Prostate gland (tissue), 2 donors: ENCODE measurements around the gene HNRNPR.

Source experiments
- CTCF ChIP-seq, 4 experiments: fragments of 200-600 bp in 2 of 4; fragments of 450-650 bp in 2 of 4; sonication (generic) in 2 of 4; IDR thresholded peaks; 1 replicate in 3 of 4; 2 replicates in 1 of 4; pipeline ENCODE4 v1.5.1; 2016 to 2019; ENCODE audit warnings: antibody characterized with exemption in 4 of 4, mild to moderate bottlenecking in 2 of 4, moderate library complexity in 2 of 4
- POLR2A ChIP-seq: fragments of 450-650 bp; IDR thresholded peaks from one replicate; pipeline ENCODE4 v1.6.1; 2016; ENCODE audit warnings: antibody characterized with exemption, mild to moderate bottlenecking
- POLR2AphosphoS5 ChIP-seq: sonication (generic); formaldehyde crosslinking; IDR thresholded peaks from one replicate; pipeline ENCODE4 v1.6.1; 2017; ENCODE audit warnings: antibody characterized with exemption

- TF ChIP-seq CTCF (IDR thresholded peaks at IDR 0.05): no peak
- TF ChIP-seq POLR2A: no peak
- TF ChIP-seq POLR2AphosphoS5: no peak
These were observed 41.1 kb upstream of the HNRNPR start for GRCh38 chr1:23385119-23385621.
